T-cell (primary cell): ENCODE results near the gene HSD17B13. TPM values are rescaled to one million over a fixed set of nuclear protein-coding genes. Genes with fewer than 3 reads are reported as not detected.
A peak's percentile ranks its signal among the peaks of the same experiment; 100 is the strongest.

Source experiments
- ATAC-seq, 4 experiments: fragments of 200-7000 bp in 3 of 4; fragments of 150-1000 bp in 1 of 4; cut with Tn5 transposase; replicated peaks in 1 of 4; 1 replicate in 3 of 4; 2 replicates in 1 of 4; pipeline ENCODE4 v1.10.0; 2021; ENCODE audit warnings: moderate library complexity in 3 of 4, mild to moderate bottlenecking in 2 of 4, moderate number of reproducible peaks in 1 of 4
- CTCF ChIA-PET, 2 donors: fragments of 300-600 bp; sonication (Branson Sonifier 250); formaldehyde crosslinking; loops; one replicate each; lab custom pipeline; 2022; ENCODE audit warnings: antibody characterized with exemption in 2 of 2; lab: Charles Lee
- POLR2A ChIA-PET, 2 donors: fragments of 300-600 bp; sonication (Branson Sonifier 250); formaldehyde crosslinking; loops; one replicate each; lab custom pipeline; 2022; ENCODE audit warnings: antibody characterized with exemption in 2 of 2; lab: Charles Lee
- DNase-seq, 35 experiments: peaks; one replicate each; pipeline versions ENCODE4 v3.0.0 to v3.0.0-alpha.2; 2013 to 2023
- H3K27ac ChIP-seq: one replicate; pipeline ENCODE4 v1.5.1; 2013; ENCODE audit warnings: low read length
- H3K27me3 ChIP-seq, 2 experiments: replicated peaks in 1 of 2; 1 replicate in 1 of 2; 2 replicates in 1 of 2; pipeline versions ENCODE4 v1.6.1 to v1.7.0; 2013; ENCODE audit warnings: low read length in 1 of 2, mixed read lengths in 1 of 2; ENCODE audit not compliant: control insufficient read depth in 2 of 2, insufficient read depth in 2 of 2; ENCODE audit errors: extremely low read depth in 1 of 2
- H3K36me3 ChIP-seq, 2 donors: 1 replicate in 1 of 2; 2 replicates in 1 of 2; pipeline versions ENCODE4 v1.6.1 to v1.7.0; 2013; ENCODE audit warnings: low read length in 1 of 2; ENCODE audit not compliant: control insufficient read depth in 2 of 2, insufficient read depth in 1 of 2; ENCODE audit errors: extremely low read depth in 1 of 2
- H3K4me1 ChIP-seq, 2 experiments: 1 replicate in 1 of 2; 2 replicates in 1 of 2; pipeline versions ENCODE4 v1.6.1 to v1.7.0; 2013; ENCODE audit warnings: low read length in 2 of 2, mixed read lengths in 1 of 2; ENCODE audit not compliant: insufficient read depth in 2 of 2, control insufficient read depth in 1 of 2; ENCODE audit errors: extremely low read depth in 1 of 2
- H3K4me3 ChIP-seq, 2 donors: 1 replicate in 1 of 2; 2 replicates in 1 of 2; pipeline versions ENCODE4 v1.5.1 to v1.7.0; 2013; ENCODE audit warnings: mild to moderate bottlenecking in 2 of 2, low read length in 1 of 2, moderate library complexity in 1 of 2; ENCODE audit not compliant: control insufficient read depth in 1 of 2; ENCODE audit errors: extremely low read depth in 1 of 2
- H3K9me3 ChIP-seq: 2 replicates; pipeline ENCODE4 v1.7.0; 2013
- H3K27ac Mint-ChIP-seq, 2 donors: one replicate each; pipeline ENCODE4 v1.8.0; 2020 to 2021; ENCODE audit warnings: mild to moderate bottlenecking in 2 of 2, mixed read lengths in 2 of 2
- H3K27me3 Mint-ChIP-seq, 2 donors: one replicate each; pipeline ENCODE4 v1.8.0; 2021 to 2022; ENCODE audit warnings: mixed read lengths in 2 of 2
- H3K36me3 Mint-ChIP-seq: one replicate; pipeline ENCODE4 v1.8.0; 2021; ENCODE audit warnings: mixed read lengths
- H3K4me1 Mint-ChIP-seq, 3 donors: one replicate each; pipeline ENCODE4 v1.8.0; 2020 to 2022; ENCODE audit warnings: mixed read lengths in 3 of 3, mild to moderate bottlenecking in 1 of 3
- H3K4me3 Mint-ChIP-seq, 3 donors: one replicate each; pipeline ENCODE4 v1.8.0; 2020 to 2022; ENCODE audit warnings: mild to moderate bottlenecking in 3 of 3, mixed read lengths in 3 of 3, moderate library complexity in 3 of 3
- H3K9me3 Mint-ChIP-seq, 3 donors: one replicate each; pipeline ENCODE4 v1.8.0; 2020 to 2022; ENCODE audit warnings: mixed read lengths in 3 of 3
- WGBS: methylation state at CpG from one replicate; pipeline ENCODE4 v1.1.5; 2013; ENCODE audit warnings: missing lambda C conversion rate; ENCODE audit not compliant: insufficient coverage; 5-methylcytosine and 5-hydroxymethylcytosine counted together
- total RNA-seq, 35 experiments: library from RNA in 6 of 35; stranded (reverse) in 6 of 35; fragments of 120-200 nt in 1 of 35; gene quantifications; one replicate each; pipeline versions ENCODE4 v1.2.1 to v1.2.4 and lab custom pipeline; 2013 to 2026

The HSD17B13 gene
- total RNA-seq, 5 donors from 2014 or later (not counting 1 experiment from before 2014, with no cell fraction given) = 0.23 to 0.86 (median 0.60) TPM

DNA sequence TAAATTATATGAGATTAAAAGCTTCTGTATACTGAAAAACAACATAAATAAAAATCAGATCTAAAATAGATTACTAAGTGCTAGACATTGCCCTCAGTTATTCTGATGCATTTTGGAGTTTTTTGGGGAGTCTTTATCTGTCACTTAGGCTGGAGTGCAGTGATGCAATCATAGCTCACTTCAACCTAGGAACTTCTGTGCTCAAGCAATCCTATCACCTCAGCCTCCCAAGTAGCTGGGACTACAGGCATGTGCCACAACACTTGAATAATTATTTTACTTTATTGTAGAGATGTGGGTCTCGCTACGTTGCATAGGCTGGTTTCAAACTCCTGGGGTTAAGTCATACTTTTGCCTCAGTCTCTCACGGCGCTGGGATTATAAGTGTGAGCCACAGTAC is 36.6 kb upstream of the HSD17B13 start:
- POLR2A ChIA-PET = no interaction called here
- no peaks in the 10 kb centered on the region for H3K27me3 Mint-ChIP-seq
- DNase-seq (no peak), ATAC-seq (no peak)
- Histone ChIP-seq H3K4me1 (no peaks in the 10 kb centered on the region), H3K36me3 (peaks cover 2 to 57% of the 10 kb centered on the region in 2 donors), H3K27ac (no peak overlapping the region), H3K9me3 (no peaks in the 10 kb centered on the region), H3K27me3 (no peaks in the 10 kb centered on the region), H3K4me3 (no peak overlapping the region)
- no peaks in the 10 kb centered on the region for H3K4me1 Mint-ChIP-seq
- no peaks in the 10 kb centered on the region for H3K9me3 Mint-ChIP-seq
- no CpG with 5 or more reads among the region's 4 CpGs for WGBS
- no peak overlapping the region for H3K4me3 Mint-ChIP-seq
- no peak overlapping the region for H3K27ac Mint-ChIP-seq
- peaks cover 46% of the 10 kb centered on the region for H3K36me3 Mint-ChIP-seq
- CTCF ChIA-PET = no interaction called here

DNA sequence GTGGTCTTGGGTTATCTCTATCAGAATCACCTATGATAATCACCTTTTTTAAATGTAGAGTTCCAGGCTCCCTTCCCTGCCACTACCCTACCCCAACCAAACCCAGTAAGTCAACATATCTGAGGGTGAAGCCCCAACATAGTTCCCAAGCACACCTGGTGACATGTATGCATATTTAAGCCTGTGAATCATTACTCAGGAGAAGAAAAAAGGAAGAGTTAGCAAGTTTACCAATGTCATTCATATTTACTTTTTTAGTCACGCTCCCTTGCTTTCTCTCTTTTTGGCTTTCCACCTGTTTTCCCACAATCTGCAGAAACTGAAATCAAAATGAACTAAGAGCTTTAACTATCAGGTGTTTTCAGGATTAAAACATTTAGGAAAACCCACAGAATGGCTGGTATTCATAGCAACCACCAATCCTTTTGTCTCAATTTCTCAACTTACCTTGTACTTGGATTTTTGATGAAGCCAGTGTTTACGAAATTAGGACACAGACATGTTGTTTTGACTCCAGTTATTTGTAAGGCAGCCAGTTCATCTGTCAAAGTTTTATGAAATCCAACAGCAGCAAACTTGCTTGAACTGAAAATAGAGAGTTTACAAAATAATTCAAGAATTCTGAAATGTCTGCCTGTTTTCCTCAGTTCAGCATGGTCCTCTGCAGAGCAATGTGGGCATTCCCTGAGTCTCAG is 34.3 kb upstream of the HSD17B13 start:
- H3K9me3 ChIP-seq = no peaks in the 10 kb centered on the region
- ATAC-seq = no peak
- no peak for DNase-seq
- H3K4me3 ChIP-seq = no peak overlapping the region
- no peak overlapping the region for H3K4me3 Mint-ChIP-seq
- H3K27me3 Mint-ChIP-seq = no peaks in the 10 kb centered on the region
- peak overlapping the region in 1 of 2 donors; percentile 61 for H3K27ac Mint-ChIP-seq
- no peak overlapping the region for H3K27ac ChIP-seq
- H3K4me1 ChIP-seq = no peaks in the 10 kb centered on the region
- WGBS = no CpG with 5 or more reads among the region's 2 CpGs
- no peaks in the 10 kb centered on the region for H3K27me3 ChIP-seq
- no peaks in the 10 kb centered on the region for H3K4me1 Mint-ChIP-seq
- H3K36me3 ChIP-seq = peaks cover 0 to 45% of the 10 kb centered on the region in 2 donors
- ChIA-PET CTCF (interaction anchor here in 1 of 2 donors (1.3 kb wide), 1 partner anchor 19 kb away, joined by 3 read pairs; no protein-coding TSS in a partner anchor), POLR2A (no interaction called here)
- H3K9me3 Mint-ChIP-seq = no peaks in the 10 kb centered on the region
- H3K36me3 Mint-ChIP-seq = peaks cover 37% of the 10 kb centered on the region

DNA sequence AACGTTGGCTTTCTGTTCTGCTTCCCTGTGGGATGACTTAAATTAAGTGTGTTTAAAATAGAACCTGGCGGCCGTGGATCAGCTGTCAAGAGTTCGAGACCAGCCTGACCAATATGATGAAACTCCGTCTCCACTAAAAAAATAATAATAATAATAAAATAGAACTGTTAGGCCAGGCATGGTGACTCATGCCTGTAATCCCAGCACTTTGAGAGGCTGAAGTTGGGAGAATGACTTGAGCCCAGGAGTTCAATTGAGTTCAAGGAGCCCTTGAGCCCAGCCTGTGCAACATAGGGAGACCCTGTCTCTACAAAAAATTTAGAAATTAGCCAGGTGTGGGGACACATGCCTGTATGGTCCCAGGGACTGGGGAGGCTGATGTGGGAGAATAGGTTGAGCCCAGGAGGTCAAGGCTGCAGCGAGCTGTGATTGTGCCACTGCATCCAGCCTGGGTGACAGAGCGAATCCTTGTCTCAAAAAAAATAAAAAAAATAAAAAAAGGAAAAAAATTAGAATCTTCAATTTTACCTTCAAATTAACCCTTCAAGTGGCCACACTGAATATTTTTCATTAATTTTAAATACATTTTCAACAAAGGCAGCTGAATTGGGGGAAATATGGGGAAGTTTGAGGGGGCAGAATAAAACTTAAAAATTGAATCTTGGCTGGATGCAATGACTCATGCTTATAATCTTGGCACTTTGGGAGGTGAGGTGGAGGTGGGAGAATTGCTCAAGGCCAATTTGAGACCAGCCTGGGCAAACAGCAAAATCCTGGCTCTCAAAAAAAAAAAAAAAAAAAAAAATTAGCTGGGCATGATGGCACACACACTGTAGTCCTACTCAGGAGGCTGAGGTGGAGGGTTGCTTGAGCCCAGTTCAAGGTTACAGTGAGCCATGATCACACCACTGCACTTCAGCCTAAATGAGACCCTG is 31.8 kb upstream of the HSD17B13 start:
- ChIA-PET POLR2A (no interaction called here), CTCF (interaction anchor here (0.5 to 1.7 kb wide), 7 partner anchors 111 to 923 kb away, joined by 3 to 6 read pairs (median 4); no protein-coding TSS in a partner anchor)
- no peaks in the 10 kb centered on the region for H3K27me3 ChIP-seq

DNA sequence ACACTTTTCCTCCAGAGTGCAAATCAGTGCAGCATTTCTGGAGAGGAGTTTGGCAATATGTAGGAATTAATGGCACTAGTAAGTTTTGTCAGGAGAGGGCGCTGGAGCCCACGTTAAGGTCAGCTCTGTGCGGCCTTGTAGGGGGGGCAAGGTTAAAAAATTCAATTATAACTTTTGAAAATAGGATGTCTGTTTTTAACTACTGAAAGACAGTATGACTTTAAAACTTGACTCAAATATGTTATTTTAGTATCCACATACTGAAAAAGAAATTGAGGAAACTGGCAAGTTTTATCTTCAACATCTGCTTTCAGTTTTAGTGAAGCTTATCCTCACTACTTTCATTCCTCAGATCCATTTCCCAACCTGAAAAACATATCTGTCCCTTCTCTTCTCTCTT is 30.9 kb upstream of the HSD17B13 start:
- H3K4me3 Mint-ChIP-seq = no peak overlapping the region
- no peaks in the 10 kb centered on the region for H3K4me1 Mint-ChIP-seq

More for the DNA sequence above, 31.8 kb upstream of the HSD17B13 start:
- H3K36me3 Mint-ChIP-seq = peaks cover 28% of the 10 kb centered on the region
- Histone ChIP-seq H3K4me1 (no peaks in the 10 kb centered on the region), H3K4me3 (no peak overlapping the region), H3K36me3 (peaks cover 0 to 29% of the 10 kb centered on the region in 2 donors), H3K9me3 (no peaks in the 10 kb centered on the region), H3K27ac (no peak overlapping the region)
- no peaks in the 10 kb centered on the region for H3K4me1 Mint-ChIP-seq
- no peaks in the 10 kb centered on the region for H3K9me3 Mint-ChIP-seq
- H3K4me3 Mint-ChIP-seq = no peak overlapping the region
- H3K27me3 Mint-ChIP-seq = no peaks in the 10 kb centered on the region
- WGBS = 80% methylated on average over 1 of the region's 7 CpGs
- H3K27ac Mint-ChIP-seq = peak overlapping the region in 1 of 2 donors; percentile 12
- ATAC-seq (no peak), DNase-seq (no peak)

DNA sequence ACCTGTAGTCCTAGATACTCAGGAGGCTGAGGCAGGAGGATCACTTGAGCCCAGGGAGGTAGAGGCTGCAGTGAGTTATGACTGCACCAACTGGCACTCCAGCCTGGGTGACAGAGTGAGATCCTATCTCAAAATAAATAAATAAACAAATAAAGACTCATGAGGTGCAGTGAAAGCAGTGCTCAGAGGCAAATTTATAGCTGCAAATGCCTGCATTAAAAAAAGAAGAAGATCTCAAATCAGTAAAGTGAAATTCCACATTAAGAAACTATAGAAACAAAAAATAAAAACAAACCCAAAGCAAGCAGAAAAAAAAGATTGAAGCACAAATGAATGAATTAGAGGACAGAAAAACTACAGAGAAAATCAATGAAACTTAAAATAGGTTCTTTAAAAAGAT is 22.5 kb upstream of the HSD17B13 start:
- H3K27ac ChIP-seq = no peak overlapping the region
- H3K4me1 ChIP-seq = no peaks in the 10 kb centered on the region
- DNase-seq (no peak), ATAC-seq (no peak)
- ChIA-PET POLR2A (no interaction called here), CTCF (no interaction called here)
- Mint-ChIP-seq H3K27ac (no peak overlapping the region), H3K9me3 (peaks cover 0 to 12% (median 4%) of the 10 kb centered on the region in 3 donors), H3K4me1 (peaks cover 0 to 1% (median 0%) of the 10 kb centered on the region in 3 donors), H3K27me3 (no peaks in the 10 kb centered on the region), H3K4me3 (no peak overlapping the region), H3K36me3 (peaks cover 55% of the 10 kb centered on the region)
- H3K9me3 ChIP-seq = no peaks in the 10 kb centered on the region
- H3K27me3 ChIP-seq = no peaks in the 10 kb centered on the region
- H3K36me3 ChIP-seq = peaks cover 3 to 23% of the 10 kb centered on the region in 2 donors
- H3K4me3 ChIP-seq = no peak overlapping the region

More for the DNA sequence above, 30.9 kb upstream of the HSD17B13 start:
- no peaks in the 10 kb centered on the region for H3K27me3 ChIP-seq
- DNase-seq (peak in 27 of 35 experiments; percentile 3 to 63 (median 24)), ATAC-seq (peak in 1 of 4 experiments; percentile 57)
- WGBS = no CpG with 5 or more reads among the region's 3 CpGs
- H3K27me3 Mint-ChIP-seq = no peaks in the 10 kb centered on the region
- no peak overlapping the region for H3K27ac ChIP-seq
- ChIA-PET CTCF (interaction anchor here (0.5 to 1.7 kb wide), 5 partner anchors 112 to 924 kb away, joined by 3 to 6 read pairs (median 3); no protein-coding TSS in a partner anchor), POLR2A (no interaction called here)
- peaks cover 25% of the 10 kb centered on the region for H3K36me3 Mint-ChIP-seq
- H3K27ac Mint-ChIP-seq = no peak overlapping the region
- no peaks in the 10 kb centered on the region for H3K9me3 ChIP-seq
- H3K4me1 ChIP-seq = no peaks in the 10 kb centered on the region
- no peak overlapping the region for H3K4me3 ChIP-seq
- peaks cover 0 to 23% of the 10 kb centered on the region in 2 donors for H3K36me3 ChIP-seq
- H3K9me3 Mint-ChIP-seq = no peaks in the 10 kb centered on the region

DNA sequence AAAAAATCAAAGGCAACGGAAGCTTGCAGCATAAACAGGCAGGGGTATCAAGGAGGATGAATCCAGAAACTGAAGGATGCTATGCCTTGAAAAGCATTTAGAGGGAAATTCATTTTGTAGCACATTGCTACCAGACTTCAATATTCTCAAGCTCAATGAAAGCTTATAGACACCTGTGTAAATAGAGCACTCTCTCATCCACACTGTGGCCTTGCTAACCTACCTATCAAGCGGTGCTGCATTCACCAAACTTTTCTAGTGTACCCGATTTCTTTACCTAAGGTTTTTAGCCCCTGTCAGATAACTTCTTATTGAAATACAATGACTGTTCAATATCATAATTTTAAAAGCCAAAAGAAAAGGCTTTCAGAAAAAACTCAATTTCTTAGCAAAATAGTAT is 20.2 kb upstream of the HSD17B13 start:
- Mint-ChIP-seq H3K9me3 (peaks cover 0 to 21% (median 4%) of the 10 kb centered on the region in 3 donors), H3K27me3 (no peaks in the 10 kb centered on the region), H3K4me1 (peaks cover 0 to 1% (median 0%) of the 10 kb centered on the region in 3 donors), H3K36me3 (peaks cover 77% of the 10 kb centered on the region), H3K4me3 (no peak overlapping the region), H3K27ac (no peak overlapping the region)
- Histone ChIP-seq H3K27me3 (no peaks in the 10 kb centered on the region), H3K27ac (no peak overlapping the region), H3K4me3 (no peak overlapping the region), H3K4me1 (no peaks in the 10 kb centered on the region), H3K9me3 (no peaks in the 10 kb centered on the region), H3K36me3 (peaks cover 9 to 42% of the 10 kb centered on the region in 2 donors)
- ChIA-PET POLR2A (no interaction called here), CTCF (interaction anchor here in 1 of 2 donors (0.6 kb wide), 1 partner anchor 27 kb away, joined by 6 read pairs; no protein-coding TSS in a partner anchor)
- no peak for ATAC-seq
- WGBS = 86% methylated on average over 1 of the region's 3 CpGs
- no peak for DNase-seq
